HCT116 (cell line): Measurements from ENCODE around the gene SPRED3. TPM values are rescaled to one million over a fixed set of nuclear protein-coding genes. Genes with fewer than 3 reads are reported as not detected.
A peak's percentile ranks its signal among the peaks of the same experiment; 100 is the strongest.

Experiments
- ATAC-seq: fragments of 200-7000 bp; cut with Tn5 transposase; 2 replicates; pipeline ENCODE4 v1.9.1; 2020; ENCODE audit warnings: mild to moderate bottlenecking, moderate library complexity
- BruUV-seq: library from RNA; stranded (reverse); fragments of 400-500 nt; replicated peaks from 2 replicates; lab custom pipeline; 2021; lab: Mats Ljungman, UMichigan
- CTCF ChIA-PET: fragments of 300-600 bp; sonication (Branson Sonifier 250); formaldehyde crosslinking; loops from one replicate; lab custom pipeline; 2021; ENCODE audit warnings: antibody characterized with exemption; lab: Charles Lee
- POLR2A ChIA-PET: fragments of 300-600, 350-600 bp; sonication (Branson Sonifier 250); formaldehyde crosslinking; loops from one replicate; lab custom pipeline; 2021; ENCODE audit warnings: antibody characterized with exemption; lab: Charles Lee
- RAD21 ChIA-PET, 2 experiments: fragments of 300-600 bp; sonication (Branson Sonifier 250); formaldehyde crosslinking; loops; one replicate each; lab custom pipeline; 2023; ENCODE audit warnings: low total read pairs in 2 of 2; ENCODE audit not compliant: uncharacterized antibody in 2 of 2, unreplicated experiment in 2 of 2, low non-redundant PET in 1 of 2; lab: Charles Lee
- DNase-seq: peaks from one replicate; pipeline ENCODE4 v3.0.0-alpha.2; 2010; ENCODE audit warnings: low read depth, low spot score
- H2AFZ ChIP-seq: fragments of 200-600 bp; shearing (Covaris generic), sonication (generic); 2 replicates; pipeline ENCODE4 v1.6.1; 2017; ENCODE audit warnings: low read depth, mixed run types, mixed read lengths, antibody characterized with exemption, low read length; ENCODE audit not compliant: poor library complexity, severe bottlenecking
- H3K27ac ChIP-seq: 2 replicates; pipeline ENCODE4 v1.5.1; 2012; ENCODE audit warnings: low read depth, low read length
- H3K27me3 ChIP-seq: fragments of 200-600 bp; sonication (generic); 2 replicates; pipeline ENCODE4 v1.6.1; 2016; ENCODE audit warnings: mixed run types, low read length, mixed read lengths; ENCODE audit not compliant: insufficient read depth
- H3K36me3 ChIP-seq, 2 experiments: fragments of 200-500 bp in 1 of 2; fragments of 200-600 bp in 1 of 2; sonication (Bioruptor generic) in 1 of 2; sonication (generic) in 1 of 2; 2 replicates each; pipeline versions ENCODE4 v1.5.1 to v1.6.1; 2014 to 2016; ENCODE audit warnings: low read length in 2 of 2, inconsistent platforms in 1 of 2, mixed read lengths in 1 of 2, mixed run types in 1 of 2; ENCODE audit not compliant: insufficient read depth in 2 of 2, control insufficient read depth in 1 of 2
- H3K4me1 ChIP-seq, 2 experiments: fragments of 200-600 bp in 1 of 2; sonication (generic) in 1 of 2; 2 replicates each; pipeline versions ENCODE4 v1.5.1 to v1.6.1; 2012 to 2017; ENCODE audit warnings: low read length in 2 of 2, inconsistent platforms in 1 of 2, mild to moderate bottlenecking in 1 of 2, mixed read lengths in 1 of 2, mixed run types in 1 of 2, moderate library complexity in 1 of 2; ENCODE audit not compliant: insufficient read depth in 2 of 2, control insufficient read depth in 1 of 2
- H3K4me2 ChIP-seq: fragments of 200-600 bp; sonication (generic); 2 replicates; pipeline ENCODE4 v1.6.1; 2017; ENCODE audit warnings: mixed run types, low read length, mixed read lengths
- H3K4me3 ChIP-seq, 2 experiments: fragments of 200-600 bp in 1 of 2; sonication (generic) in 1 of 2; replicated peaks in 1 of 2; 2 replicates each; pipeline ENCODE4 v1.5.1; 2011 to 2016; ENCODE audit warnings: low read length in 2 of 2, control low read depth in 1 of 2, low read depth in 1 of 2, mild to moderate bottlenecking in 1 of 2, mixed read lengths in 1 of 2, mixed run types in 1 of 2
- H3K79me2 ChIP-seq: fragments of 200-600 bp; sonication (generic); 2 replicates; pipeline ENCODE4 v1.6.1; 2017; ENCODE audit warnings: mild to moderate bottlenecking, mixed run types, low read length, moderate library complexity, mixed read lengths; ENCODE audit not compliant: insufficient read depth
- H3K9ac ChIP-seq: fragments of 200-600 bp; sonication (generic); 2 replicates; pipeline ENCODE4 v1.6.1; 2016; ENCODE audit warnings: low read length, mixed read lengths
- H3K9me2 ChIP-seq: fragments of 200-600 bp; sonication (generic), shearing (Covaris generic); 2 replicates; pipeline ENCODE4 v1.6.1; 2017; ENCODE audit warnings: mixed run types, mild to moderate bottlenecking, moderate library complexity; ENCODE audit not compliant: insufficient read depth
- H3K9me3 ChIP-seq, 2 experiments: fragments of 200-500 bp in 1 of 2; fragments of 200-600 bp in 1 of 2; sonication (Bioruptor generic) in 1 of 2; sonication (generic) in 1 of 2; 2 replicates each; pipeline ENCODE4 v1.6.1; 2014 to 2017; ENCODE audit warnings: low read length in 2 of 2, mixed read lengths in 2 of 2, inconsistent platforms in 1 of 2, low read depth in 1 of 2, mild to moderate bottlenecking in 1 of 2, mixed run types in 1 of 2, moderate library complexity in 1 of 2; ENCODE audit not compliant: control insufficient read depth in 1 of 2, insufficient read depth in 1 of 2
- H4K20me1 ChIP-seq: fragments of 200-600 bp; sonication (generic), shearing (Covaris generic); 2 replicates; pipeline ENCODE4 v1.6.1; 2017; ENCODE audit warnings: mixed run types, mild to moderate bottlenecking, moderate library complexity; ENCODE audit not compliant: insufficient read depth
- CEBPB ChIP-seq: IDR thresholded peaks from 2 replicates; pipeline ENCODE4 v1.6.1; 2012; ENCODE audit warnings: low read depth
- CTCF ChIP-seq, 3 experiments: fragments of 200-600 bp in 1 of 3; sonication (generic) in 1 of 3; IDR thresholded peaks in 2 of 3; conservative IDR thresholded peaks in 1 of 3; 2 replicates each; pipeline ENCODE4 v1.5.1; 2012 to 2017; ENCODE audit warnings: low read depth in 2 of 3, low read length in 2 of 3, antibody characterized with exemption in 1 of 3, borderline replicate concordance in 1 of 3, control low read depth in 1 of 3, mild to moderate bottlenecking in 1 of 3, mixed read lengths in 1 of 3, mixed run types in 1 of 3, moderate library complexity in 1 of 3; ENCODE audit not compliant: insufficient read depth in 1 of 3
- EGR1 ChIP-seq: IDR thresholded peaks from 2 replicates; pipeline ENCODE4 v1.6.1; 2012; ENCODE audit warnings: low read depth
- EZH2 ChIP-seq: fragments of 200-600 bp; sonication (generic); IDR thresholded peaks from 2 replicates; pipeline ENCODE4 v1.6.1; 2017; ENCODE audit warnings: antibody characterized with exemption, mixed run types
- FOSL1 ChIP-seq: IDR thresholded peaks from 2 replicates; pipeline ENCODE4 v1.6.1; 2012; ENCODE audit warnings: low read depth
- POLR2AphosphoS5 ChIP-seq: IDR thresholded peaks from 2 replicates; pipeline ENCODE4 v1.6.1; 2011; ENCODE audit warnings: mild to moderate bottlenecking, low read depth, low read length, moderate library complexity
- RAD21 ChIP-seq: IDR thresholded peaks from 2 replicates; pipeline ENCODE4 v1.6.1; 2012; ENCODE audit warnings: low read depth, mild to moderate bottlenecking
- SRF ChIP-seq: IDR thresholded peaks from 2 replicates; pipeline ENCODE4 v1.6.1; 2012; ENCODE audit warnings: low read depth
- ZNF274 ChIP-seq: fragments of 200-500 bp; sonication (Bioruptor generic); IDR thresholded peaks from 2 replicates; pipeline ENCODE4 v1.6.1; 2014; ENCODE audit warnings: mild to moderate bottlenecking, low read depth, low read length, inconsistent platforms
- intact Hi-C: fragments of 100-400 bp; cut with micrococcal nuclease; formaldehyde crosslinking; loops from 2 replicates; pipeline ENCODE4 v1.10.0; 2022
- total RNA-seq: library from RNA; stranded (reverse); gene quantifications from one replicate; pipeline ENCODE4 v1.2.1, GENCODE V29; 2021; ENCODE audit not compliant: unreplicated experiment

SPRED3 gene
- total RNA-seq, 1 experiment from 2014 or later, result 3.4 TPM

- BruUV-seq, result no TSS peak
- TF ChIP-seq CEBPB, result no peak
- no peak for TF ChIP-seq SRF
- TF ChIP-seq EZH2, result no peak
- no peak for TF ChIP-seq EGR1
- no peak for TF ChIP-seq ZNF274
- no peaks in the 10 kb centered on the region for H4K20me1 ChIP-seq
- peaks cover 8 to 20% of the 10 kb centered on the region in 2 experiments; a peak in 3 of 4 replicates for H3K4me1 ChIP-seq
- ATAC-seq (0 out of 2 replicates have a peak, but pooled peaks have one; percentile 0), DNase-seq (no peak)
- H3K9ac ChIP-seq, result no peak overlapping the region
- ChIA-PET POLR2A (interaction anchor here (1.7 kb wide), 1 partner anchor 27 kb away, joined by 7 read pairs; the partner anchor contains the start of gene GGN), RAD21 (no interaction called here), CTCF (interaction anchor here (1.0 kb wide), 1 partner anchor 27 kb away, joined by 3 read pairs; the partner anchor contains the start of gene GGN)
- no peak overlapping the region for H3K27ac ChIP-seq
- peak overlapping the region; percentile 99 for H3K4me2 ChIP-seq
- no peaks in the 10 kb centered on the region for H3K9me2 ChIP-seq
- no peaks in the 10 kb centered on the region for H3K36me3 ChIP-seq
- intact Hi-C loops, result no loop called here
- H3K4me3 ChIP-seq, result peak overlapping the region; percentile 55 to 68
- peaks cover 11% of the 10 kb centered on the region; the same call in 1 of the 2 replicates for H3K27me3 ChIP-seq
- H2AFZ ChIP-seq, result no peak overlapping the region
- H3K9me3 ChIP-seq, result no peaks in the 10 kb centered on the region
- no peaks in the 10 kb centered on the region for H3K79me2 ChIP-seq
Observed at GRCh38 chr19:38360839-38361631, 27.5 kb upstream of the SPRED3 start.

DNA sequence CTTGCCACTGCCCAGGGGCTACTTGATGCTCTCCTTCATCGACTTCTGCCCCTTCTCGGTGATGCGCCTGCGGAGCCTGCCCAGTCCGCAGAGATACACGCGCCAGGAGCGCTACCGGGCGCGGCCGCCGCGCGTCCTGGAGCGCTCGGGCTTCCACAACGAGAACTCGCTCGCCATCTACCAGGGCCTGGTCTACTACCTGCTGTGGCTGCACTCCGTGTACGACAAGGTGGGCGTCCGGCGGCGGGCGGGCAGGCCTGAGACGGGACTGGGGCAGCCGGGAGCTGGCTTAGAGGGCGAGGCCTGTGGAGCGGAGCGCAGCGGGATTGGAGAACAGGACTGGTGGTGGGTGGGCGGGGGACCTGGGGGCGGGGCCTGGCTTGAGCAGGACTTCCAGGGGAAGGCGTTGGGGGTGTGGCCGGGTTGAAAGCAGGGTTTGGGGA lies 26.8 kb upstream of the SPRED3 start:
- Histone ChIP-seq H3K9me2 (no peaks in the 10 kb centered on the region), H4K20me1 (no peaks in the 10 kb centered on the region), H2AFZ (peak overlapping the region; percentile 92), H3K4me1 (peaks cover 8 to 20% of the 10 kb centered on the region in 2 experiments; a peak in 3 of 4 replicates), H3K4me2 (peak overlapping the region; percentile 99), H3K9ac (peak overlapping the region; percentile 46; the same call in 1 of the 2 replicates), H3K27me3 (peaks cover 11% of the 10 kb centered on the region; the same call in 1 of the 2 replicates), H3K9me3 (no peaks in the 10 kb centered on the region), H3K4me3 (peak overlapping the region; percentile 55 to 68), H3K79me2 (no peaks in the 10 kb centered on the region), H3K36me3 (no peaks in the 10 kb centered on the region), H3K27ac (peak overlapping the region; percentile 74; the same call in 1 of the 2 replicates)
- intact Hi-C loops, result no loop called here
- peak; percentile 87 for ATAC-seq
- no TSS peak for BruUV-seq
- TF ChIP-seq POLR2AphosphoS5 (0 out of 2 replicates have a peak, but pooled peaks have one; percentile 17), FOSL1 (no peak), RAD21 (no peak), CTCF (IDR thresholded peaks at IDR 0.05 in 2 of 3, conservative IDR thresholded peaks at IDR 0.05 in 1 of 3; ENCODE audit: borderline replicate concordance in 1 of 3, insufficient read depth in 1 of 3, low read depth in 2 of 3, low read length in 2 of 3) (0 out of 6 replicates have a peak, but pooled peaks of 1 of the 3 experiments have one; percentile 16)
- CTCF ChIA-PET, result interaction anchor here (1.0 kb wide), 1 partner anchor 26 kb away, joined by 3 read pairs; the partner anchor contains the start of gene GGN
- peak; percentile 73 for DNase-seq
- POLR2A ChIA-PET, result interaction anchor here (1.7 to 2.3 kb wide), 2 partner anchors 12 to 26 kb away, joined by 7 to 12 read pairs; partner anchors contain the start of genes GGN and PSMD8
- RAD21 ChIA-PET, result no interaction called here
